Measurements from ENCODE around the gene MEIS1.

Gene MEIS1

DNA sequence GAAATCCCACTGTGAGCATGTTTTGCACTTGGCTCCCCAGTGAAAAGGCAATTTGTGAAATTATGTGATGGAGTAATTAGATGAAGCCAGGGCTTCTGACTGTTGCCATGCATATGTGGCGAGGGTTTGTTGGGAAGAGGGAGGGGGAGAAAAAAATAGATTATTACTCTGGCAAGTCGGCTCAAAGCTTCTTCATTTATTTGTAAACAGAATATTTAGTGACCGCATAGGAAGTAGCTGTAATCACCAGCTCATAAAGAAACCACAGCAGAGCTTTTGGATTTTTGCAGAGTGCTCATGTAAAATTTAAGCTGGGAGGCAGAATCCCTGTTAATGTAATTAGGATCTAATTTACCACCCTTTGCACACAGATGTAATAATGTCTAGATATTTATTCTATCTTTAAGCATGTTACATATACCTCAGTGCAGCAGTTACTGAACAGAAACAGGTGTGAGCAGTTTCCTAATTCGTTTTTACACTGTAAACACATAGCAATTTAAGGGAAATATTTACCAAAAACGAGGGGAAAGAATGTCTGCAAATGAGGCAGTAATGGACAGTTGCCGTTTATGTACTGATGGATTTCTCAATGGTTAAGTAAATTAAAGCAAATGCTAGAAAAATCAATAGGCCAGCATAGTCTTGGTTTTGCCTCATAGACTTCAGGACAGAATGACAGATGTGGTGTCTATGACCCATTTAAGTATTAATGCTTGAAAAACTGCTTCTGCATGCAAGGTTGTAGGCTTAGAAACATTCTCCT, 87.9 kb downstream of the MEIS1 start:
- Histone ChIP-seq H3K4me3 (ENCODE audit: low read depth in 1 of 2, low read length in 1 of 2) (no peak overlapping the region), H3K27ac (no peak overlapping the region), H3K36me3 (no peaks in the 10 kb centered on the region), H3K27me3 (peaks cover 7% of the 10 kb centered on the region), H3K4me1 (ENCODE audit: control insufficient read depth in 1 of 2, insufficient read depth in 1 of 2, low read depth in 1 of 2, low read length in 1 of 2) (no peaks in the 10 kb centered on the region), H3K9me3 (no peaks in the 10 kb centered on the region)
- TF ChIP-seq, protein P1, sequence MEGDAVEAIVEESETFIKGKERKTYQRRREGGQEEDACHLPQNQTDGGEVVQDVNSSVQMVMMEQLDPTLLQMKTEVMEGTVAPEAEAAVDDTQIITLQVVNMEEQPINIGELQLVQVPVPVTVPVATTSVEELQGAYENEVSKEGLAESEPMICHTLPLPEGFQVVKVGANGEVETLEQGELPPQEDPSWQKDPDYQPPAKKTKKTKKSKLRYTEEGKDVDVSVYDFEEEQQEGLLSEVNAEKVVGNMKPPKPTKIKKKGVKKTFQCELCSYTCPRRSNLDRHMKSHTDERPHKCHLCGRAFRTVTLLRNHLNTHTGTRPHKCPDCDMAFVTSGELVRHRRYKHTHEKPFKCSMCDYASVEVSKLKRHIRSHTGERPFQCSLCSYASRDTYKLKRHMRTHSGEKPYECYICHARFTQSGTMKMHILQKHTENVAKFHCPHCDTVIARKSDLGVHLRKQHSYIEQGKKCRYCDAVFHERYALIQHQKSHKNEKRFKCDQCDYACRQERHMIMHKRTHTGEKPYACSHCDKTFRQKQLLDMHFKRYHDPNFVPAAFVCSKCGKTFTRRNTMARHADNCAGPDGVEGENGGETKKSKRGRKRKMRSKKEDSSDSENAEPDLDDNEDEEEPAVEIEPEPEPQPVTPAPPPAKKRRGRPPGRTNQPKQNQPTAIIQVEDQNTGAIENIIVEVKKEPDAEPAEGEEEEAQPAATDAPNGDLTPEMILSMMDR (IDR thresholded peaks at IDR 0.05): no peak

DNA sequence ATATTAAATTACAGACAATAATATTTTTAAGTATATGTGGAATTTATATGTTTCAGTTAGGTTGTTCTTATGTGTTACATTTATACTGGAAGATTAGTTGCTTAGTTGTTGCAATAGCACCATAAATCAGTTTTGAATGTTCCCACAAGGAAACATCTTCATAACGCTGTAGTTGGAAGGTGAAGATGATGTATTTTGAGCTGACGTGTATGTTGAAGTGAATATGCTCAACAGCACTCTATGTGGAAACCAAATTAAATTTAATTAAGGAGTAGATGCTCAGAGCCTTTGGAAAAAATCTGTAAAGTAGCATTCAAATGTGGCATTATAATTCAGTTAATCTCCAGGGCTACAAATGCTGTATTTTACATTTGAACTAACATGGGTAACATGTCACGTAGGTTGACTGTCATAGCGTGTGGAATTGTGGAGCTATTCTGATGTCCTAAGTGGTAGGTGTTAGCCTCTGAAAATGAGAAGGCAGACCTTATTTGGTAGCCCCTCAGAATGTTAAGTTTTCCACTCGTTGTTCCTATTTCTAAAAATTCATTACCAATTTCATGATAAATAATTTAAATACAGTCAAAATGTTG, 88.5 kb downstream of the MEIS1 start:
- TF ChIP-seq, protein P1 (IDR thresholded peaks at IDR 0.05): no peak
- Histone ChIP-seq H3K4me1 (ENCODE audit: control insufficient read depth in 1 of 2, insufficient read depth in 1 of 2, low read depth in 1 of 2, low read length in 1 of 2) (no peaks in the 10 kb centered on the region), H3K4me3 (ENCODE audit: low read depth in 1 of 2, low read length in 1 of 2) (no peak overlapping the region), H3K36me3 (no peaks in the 10 kb centered on the region), H3K27ac (no peak overlapping the region), H3K9me3 (no peaks in the 10 kb centered on the region), H3K27me3 (peaks cover 7% of the 10 kb centered on the region)

DNA sequence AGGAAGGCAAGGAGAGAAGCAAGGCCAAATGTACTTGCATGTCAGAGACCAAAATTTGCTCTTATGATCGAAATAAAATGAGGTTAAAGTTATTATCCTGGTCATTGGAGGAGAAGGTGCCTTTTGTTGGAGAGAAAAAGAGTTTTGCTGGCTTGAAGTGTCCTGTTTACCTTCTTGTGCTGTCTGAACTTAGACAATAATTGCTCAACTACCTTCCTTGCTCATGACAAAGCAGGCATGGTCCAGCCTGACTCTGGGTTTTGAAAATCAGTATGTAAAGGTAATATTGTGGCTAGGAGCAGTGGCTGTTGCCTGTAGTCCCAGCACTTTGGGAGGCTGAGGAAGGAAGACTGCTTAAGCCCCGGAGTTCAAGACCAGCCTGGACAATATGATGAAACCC, 89.1 kb downstream of the MEIS1 start:
- Histone ChIP-seq H3K27me3 (peaks cover 7% of the 10 kb centered on the region), H3K4me3 (ENCODE audit: low read depth in 1 of 2, low read length in 1 of 2) (no peak overlapping the region), H3K9me3 (no peaks in the 10 kb centered on the region), H3K36me3 (no peaks in the 10 kb centered on the region), H3K27ac (no peak overlapping the region), H3K4me1 (ENCODE audit: control insufficient read depth in 1 of 2, insufficient read depth in 1 of 2, low read depth in 1 of 2, low read length in 1 of 2) (no peaks in the 10 kb centered on the region)
- TF ChIP-seq, protein P1 (IDR thresholded peaks at IDR 0.05): no peak

DNA sequence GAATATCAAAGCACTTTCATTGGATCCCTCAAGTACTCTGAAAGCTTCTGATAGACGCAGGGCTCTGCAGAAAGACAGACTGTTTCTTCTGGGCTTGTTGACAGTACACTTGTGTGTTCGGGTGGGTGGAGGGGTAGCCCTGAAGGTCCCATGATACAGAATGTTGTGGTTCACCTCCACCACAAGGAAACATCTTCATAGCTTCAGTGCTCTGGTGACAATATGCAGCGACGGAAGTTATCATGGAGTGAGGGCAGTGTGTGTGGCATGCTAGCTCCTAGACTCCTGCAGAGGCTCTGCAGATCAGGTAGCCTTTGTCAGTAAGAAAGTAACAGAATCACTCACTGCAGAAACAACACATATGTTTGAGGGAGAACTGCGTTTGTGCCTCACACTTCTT, 90.7 kb downstream of the MEIS1 start:
- peaks cover 7% of the 10 kb centered on the region for H3K27me3 ChIP-seq

DNA sequence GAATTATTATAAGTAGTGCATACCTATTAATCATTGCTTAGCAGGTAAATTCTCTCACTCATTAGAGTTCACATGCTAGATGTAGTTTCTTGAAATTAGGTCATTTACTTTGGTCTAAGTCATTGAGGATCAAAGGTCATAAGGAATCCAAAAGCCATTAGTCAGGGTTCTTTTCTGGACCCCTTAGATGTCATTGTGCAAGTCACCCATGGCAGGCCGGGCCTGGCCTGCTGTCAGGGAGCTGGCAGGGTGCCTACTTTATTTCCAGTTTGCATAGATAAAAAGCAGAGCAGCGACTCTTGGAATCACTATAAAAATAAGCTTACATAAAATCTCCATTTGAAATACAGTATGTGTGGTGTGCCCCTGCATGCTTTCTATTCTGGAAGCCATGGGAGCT, 91.3 kb downstream of the MEIS1 start:
- peaks cover 5% of the 10 kb centered on the region for H3K27me3 ChIP-seq
- TF ChIP-seq, protein P1 (IDR thresholded peaks at IDR 0.05): no peak
- no peaks in the 10 kb centered on the region for H3K4me1 ChIP-seq (ENCODE audit: control insufficient read depth in 1 of 2, insufficient read depth in 1 of 2, low read depth in 1 of 2, low read length in 1 of 2)
- H3K27ac ChIP-seq: no peak overlapping the region
- no peaks in the 10 kb centered on the region for H3K9me3 ChIP-seq
- no peaks in the 10 kb centered on the region for H3K36me3 ChIP-seq
- no peak overlapping the region for H3K4me3 ChIP-seq (ENCODE audit: low read depth in 1 of 2, low read length in 1 of 2)

More for the DNA sequence above, 90.7 kb downstream of the MEIS1 start:
- no peak overlapping the region for H3K4me3 ChIP-seq (ENCODE audit: low read depth in 1 of 2, low read length in 1 of 2)
- H3K4me1 ChIP-seq (ENCODE audit: control insufficient read depth in 1 of 2, insufficient read depth in 1 of 2, low read depth in 1 of 2, low read length in 1 of 2): no peaks in the 10 kb centered on the region
- no peaks in the 10 kb centered on the region for H3K9me3 ChIP-seq
- TF ChIP-seq, protein P1 (IDR thresholded peaks at IDR 0.05): no peak
- H3K27ac ChIP-seq: no peak overlapping the region
- no peaks in the 10 kb centered on the region for H3K36me3 ChIP-seq
